SK-N-SH (cell line): ENCODE data around the gene KRT17. TPM values are rescaled to one million over a fixed set of nuclear protein-coding genes. Genes with fewer than 3 reads are reported as not detected.

Experiments
- CTCF ChIA-PET: fragments of 300-600, 350-600 bp; formaldehyde crosslinking; extraction: SDS; loops from one replicate; lab custom pipeline; 2021; lab: Yijun Ruan, JAX
- POLR2A ChIA-PET: fragments of 350-600 bp; sonication (Branson Sonifier 250); formaldehyde crosslinking; extraction: SDS; loops from one replicate; lab custom pipeline; 2020; ENCODE audit warnings: antibody characterized with exemption, inconsistent platforms; lab: Yijun Ruan, JAX
- DNase-seq: peaks from one replicate; pipeline ENCODE4 v3.0.0; 2012
- H2AFZ ChIP-seq: fragments of 200-600 bp; sonication (generic); 2 replicates; pipeline ENCODE4 v1.8.1; 2016; ENCODE audit warnings: antibody characterized with exemption, mild to moderate bottlenecking, low read depth
- H3F3A ChIP-seq: fragments of 200-600 bp; sonication (generic); replicated peaks from 2 replicates; pipeline ENCODE3; 2016; ENCODE audit warnings: antibody characterized with exemption, mild to moderate bottlenecking; ENCODE audit not compliant: insufficient read depth
- H3K27ac ChIP-seq, 2 experiments: fragments of 200-500 bp in 1 of 2; fragments of 200-600 bp in 1 of 2; sonication (Bioruptor generic) in 1 of 2; sonication (generic), shearing (Covaris generic) in 1 of 2; 2 replicates each; pipeline versions ENCODE4 v1.5.1 to v1.6.1; 2014 to 2016; ENCODE audit warnings: low read depth in 2 of 2, inconsistent platforms in 1 of 2, low read length in 1 of 2, mild to moderate bottlenecking in 1 of 2, mixed read lengths in 1 of 2
- H3K27me3 ChIP-seq: fragments of 200-600 bp; sonication (generic), shearing (Covaris generic); 2 replicates; pipeline ENCODE4 v1.6.1; 2016; ENCODE audit warnings: mixed run types; ENCODE audit not compliant: insufficient read depth
- H3K36me3 ChIP-seq, 2 experiments: fragments of 200-500 bp in 1 of 2; fragments of 200-600 bp in 1 of 2; sonication (Bioruptor generic) in 1 of 2; sonication (generic) in 1 of 2; replicated peaks in 1 of 2; 2 replicates each; pipeline versions ENCODE3 to v1.5.1; 2014 to 2016; ENCODE audit warnings: low read length in 1 of 2, mild to moderate bottlenecking in 1 of 2; ENCODE audit not compliant: insufficient read depth in 2 of 2, control insufficient read depth in 1 of 2
- H3K4me1 ChIP-seq, 2 experiments: fragments of 200-500 bp in 1 of 2; fragments of 200-600 bp in 1 of 2; sonication (Bioruptor generic) in 1 of 2; sonication (generic), shearing (Covaris generic) in 1 of 2; 2 replicates each; pipeline versions ENCODE4 v1.5.1 to v1.6.1; 2014 to 2016; ENCODE audit warnings: low read depth in 1 of 2, low read length in 1 of 2, mixed run types in 1 of 2; ENCODE audit not compliant: insufficient read depth in 2 of 2, control insufficient read depth in 1 of 2
- H3K4me2 ChIP-seq: fragments of 200-600 bp; sonication (generic), shearing (Covaris generic); 2 replicates; pipeline ENCODE4 v1.6.1; 2017; ENCODE audit warnings: mixed run types
- H3K4me3 ChIP-seq, 2 experiments: fragments of 200-500 bp in 1 of 2; fragments of 200-600 bp in 1 of 2; sonication (Bioruptor generic) in 1 of 2; sonication (generic), shearing (Covaris generic) in 1 of 2; 2 replicates each; pipeline versions ENCODE4 v1.5.1 to v1.8.1; 2014 to 2016; ENCODE audit warnings: low read depth in 2 of 2, inconsistent platforms in 1 of 2, low read length in 1 of 2, mild to moderate bottlenecking in 1 of 2, mixed read lengths in 1 of 2, moderate library complexity in 1 of 2
- H3K79me2 ChIP-seq: fragments of 200-600 bp; sonication (generic); 2 replicates; pipeline ENCODE4 v1.8.1; 2017; ENCODE audit warnings: mild to moderate bottlenecking; ENCODE audit not compliant: insufficient read depth
- H3K9ac ChIP-seq: fragments of 200-600 bp; sonication (generic); 2 replicates; pipeline ENCODE4 v1.6.1; 2017; ENCODE audit warnings: mixed run types
- H3K9me2 ChIP-seq: fragments of 200-600 bp; sonication (generic); 2 replicates; pipeline ENCODE4 v1.6.1; 2017; ENCODE audit warnings: mixed run types
- H3K9me3 ChIP-seq: fragments of 200-600 bp; sonication (generic); 2 replicates; pipeline ENCODE4 v1.6.1; 2017; ENCODE audit warnings: mixed run types, mild to moderate bottlenecking, moderate library complexity
- H4K20me1 ChIP-seq: fragments of 200-600 bp; sonication (generic); 2 replicates; pipeline ENCODE4 v1.6.1; 2017; ENCODE audit warnings: mild to moderate bottlenecking, mixed run types; ENCODE audit not compliant: insufficient read depth
- CHD2 ChIP-seq: fragments of 150-350 bp; IDR thresholded peaks from 2 replicates; pipeline ENCODE4 v1.6.1; 2018; ENCODE audit warnings: low read length; ENCODE audit not compliant: partially characterized antibody
- EP300 ChIP-seq, 2 experiments: IDR thresholded peaks; 2 replicates each; pipeline versions ENCODE4 v1.4.0 to v1.6.1; 2012; ENCODE audit warnings: borderline replicate concordance in 1 of 2, low read depth in 1 of 2, low read length in 1 of 2
- EZH2phosphoT487 ChIP-seq: fragments of 200-600 bp; sonication (generic); IDR thresholded peaks from 2 replicates; pipeline ENCODE4 v1.6.1; 2017; ENCODE audit warnings: low read depth, mixed run types, mild to moderate bottlenecking, antibody characterized with exemption, moderate library complexity, borderline replicate concordance
- GATA2 ChIP-seq: sonication (generic); formaldehyde crosslinking; IDR thresholded peaks from 2 replicates; pipeline ENCODE4 v1.5.0; 2020; ENCODE audit warnings: mild to moderate bottlenecking, missing genetic modification reagents
- IRF3 ChIP-seq: fragments of 150-350 bp; IDR thresholded peaks from 2 replicates; pipeline ENCODE4 v1.6.1; 2016; ENCODE audit warnings: mild to moderate bottlenecking, low read depth, low read length
- JUND ChIP-seq: IDR thresholded peaks from 2 replicates; pipeline ENCODE4 v1.4.0; 2012
- MEF2A ChIP-seq: IDR thresholded peaks from 2 replicates; pipeline ENCODE4 v1.4.0; 2012; ENCODE audit warnings: low read depth, borderline replicate concordance
- NRF1 ChIP-seq: IDR thresholded peaks from 2 replicates; pipeline ENCODE4 v1.6.1; 2012; ENCODE audit warnings: low read depth, mild to moderate bottlenecking, low read length
- POLR2AphosphoS5 ChIP-seq: IDR thresholded peaks from 2 replicates; pipeline ENCODE4 v1.6.1; 2012; ENCODE audit warnings: low read depth, low read length
- RAD21 ChIP-seq: IDR thresholded peaks from 2 replicates; pipeline ENCODE4 v1.6.1; 2012; ENCODE audit warnings: mild to moderate bottlenecking, low read length
- SIN3A ChIP-seq: IDR thresholded peaks from 2 replicates; pipeline ENCODE4 v1.6.1; 2012; ENCODE audit warnings: low read depth, mild to moderate bottlenecking, low read length, moderate library complexity, borderline replicate concordance
- TAF1 ChIP-seq: IDR thresholded peaks from 2 replicates; pipeline ENCODE4 v1.6.1; 2012; ENCODE audit warnings: low read depth, mild to moderate bottlenecking, low read length, moderate library complexity, borderline replicate concordance
- WGBS: methylation state at CpG from one replicate; pipeline ENCODE4 v1.1.6; 2017; ENCODE audit warnings: low lambda C conversion rate; 5-methylcytosine and 5-hydroxymethylcytosine counted together
- polyA plus RNA-seq, 3 experiments: library from polyadenylated mRNA; depleted of rRNA; stranded (reverse); fragments of >200 nt; gene quantifications; 2 replicates each; pipeline ENCODE4 v1.2.3, GENCODE V29; 2012
- TF ChIP-seq, protein P1 (sequence below): IDR thresholded peaks from 2 replicates; pipeline ENCODE4; 2012
- TF ChIP-seq, protein P2 (sequence below): IDR thresholded peaks from 2 replicates; pipeline ENCODE4 v1.4.0; 2012; ENCODE audit warnings: low read depth, borderline replicate concordance
- TF ChIP-seq, protein P3 (sequence below): IDR thresholded peaks from 2 replicates; pipeline ENCODE4 v1.6.1; 2012; ENCODE audit warnings: mild to moderate bottlenecking, low read depth, low read length, moderate library complexity
- TF ChIP-seq, protein P4 (sequence below): fragments of 150-350 bp; IDR thresholded peaks from 2 replicates; pipeline ENCODE4 v1.6.1; 2017; ENCODE audit warnings: antibody characterized with exemption, low read length, low read depth, borderline replicate concordance

KRT17 gene
- 0.19 and 0.39 TPM in 2 replicates for polyA plus RNA-seq (2012; rRNA removed)
- 0.13 and 0.14 TPM in 2 replicates for polyA plus RNA-seq (2012; cell fraction: cytosol; rRNA removed)
- polyA plus RNA-seq (2012; cell fraction: nucleus; rRNA removed) = 0.23 TPM in 1 of 2 replicates, not detected in the other

GRCh38 chr17:41624208-41625101 lies at the start of gene KRT17:
Gene KRT17 (minus strand): TSS chr17:41624575. CDS start chr17:41624509, 66 bp downstream.
- no peaks in the 10 kb centered on the region for H3F3A ChIP-seq
- no peak within 1 kb of the TSS for H3K4me3 ChIP-seq
- 77% methylated on average over 22 of the region's 33 CpGs for WGBS
- H3K36me3 ChIP-seq = no peaks in the 10 kb centered on the region
- TF ChIP-seq IRF3 = no peak
- no peak for TF ChIP-seq POLR2AphosphoS5
- TF ChIP-seq NRF1 = no peak
- no peak for TF ChIP-seq RAD21
- TF ChIP-seq JUND = no peak
- TF ChIP-seq, protein P1, sequence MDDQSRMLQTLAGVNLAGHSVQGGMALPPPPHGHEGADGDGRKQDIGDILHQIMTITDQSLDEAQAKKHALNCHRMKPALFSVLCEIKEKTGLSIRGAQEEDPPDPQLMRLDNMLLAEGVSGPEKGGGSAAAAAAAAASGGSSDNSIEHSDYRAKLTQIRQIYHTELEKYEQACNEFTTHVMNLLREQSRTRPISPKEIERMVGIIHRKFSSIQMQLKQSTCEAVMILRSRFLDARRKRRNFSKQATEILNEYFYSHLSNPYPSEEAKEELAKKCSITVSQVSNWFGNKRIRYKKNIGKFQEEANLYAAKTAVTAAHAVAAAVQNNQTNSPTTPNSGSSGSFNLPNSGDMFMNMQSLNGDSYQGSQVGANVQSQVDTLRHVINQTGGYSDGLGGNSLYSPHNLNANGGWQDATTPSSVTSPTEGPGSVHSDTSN = no peak
- TF ChIP-seq GATA2 (CRISPR knock-in tag) = no peak
- no peak for TF ChIP-seq SIN3A
- no peak for TF ChIP-seq EZH2phosphoT487
- TF ChIP-seq TAF1 = no peak
- TF ChIP-seq, protein P2, sequence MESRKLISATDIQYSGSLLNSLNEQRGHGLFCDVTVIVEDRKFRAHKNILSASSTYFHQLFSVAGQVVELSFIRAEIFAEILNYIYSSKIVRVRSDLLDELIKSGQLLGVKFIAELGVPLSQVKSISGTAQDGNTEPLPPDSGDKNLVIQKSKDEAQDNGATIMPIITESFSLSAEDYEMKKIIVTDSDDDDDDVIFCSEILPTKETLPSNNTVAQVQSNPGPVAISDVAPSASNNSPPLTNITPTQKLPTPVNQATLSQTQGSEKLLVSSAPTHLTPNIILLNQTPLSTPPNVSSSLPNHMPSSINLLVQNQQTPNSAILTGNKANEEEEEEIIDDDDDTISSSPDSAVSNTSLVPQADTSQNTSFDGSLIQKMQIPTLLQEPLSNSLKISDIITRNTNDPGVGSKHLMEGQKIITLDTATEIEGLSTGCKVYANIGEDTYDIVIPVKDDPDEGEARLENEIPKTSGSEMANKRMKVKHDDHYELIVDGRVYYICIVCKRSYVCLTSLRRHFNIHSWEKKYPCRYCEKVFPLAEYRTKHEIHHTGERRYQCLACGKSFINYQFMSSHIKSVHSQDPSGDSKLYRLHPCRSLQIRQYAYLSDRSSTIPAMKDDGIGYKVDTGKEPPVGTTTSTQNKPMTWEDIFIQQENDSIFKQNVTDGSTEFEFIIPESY = no peak
- TF ChIP-seq, protein P3, sequence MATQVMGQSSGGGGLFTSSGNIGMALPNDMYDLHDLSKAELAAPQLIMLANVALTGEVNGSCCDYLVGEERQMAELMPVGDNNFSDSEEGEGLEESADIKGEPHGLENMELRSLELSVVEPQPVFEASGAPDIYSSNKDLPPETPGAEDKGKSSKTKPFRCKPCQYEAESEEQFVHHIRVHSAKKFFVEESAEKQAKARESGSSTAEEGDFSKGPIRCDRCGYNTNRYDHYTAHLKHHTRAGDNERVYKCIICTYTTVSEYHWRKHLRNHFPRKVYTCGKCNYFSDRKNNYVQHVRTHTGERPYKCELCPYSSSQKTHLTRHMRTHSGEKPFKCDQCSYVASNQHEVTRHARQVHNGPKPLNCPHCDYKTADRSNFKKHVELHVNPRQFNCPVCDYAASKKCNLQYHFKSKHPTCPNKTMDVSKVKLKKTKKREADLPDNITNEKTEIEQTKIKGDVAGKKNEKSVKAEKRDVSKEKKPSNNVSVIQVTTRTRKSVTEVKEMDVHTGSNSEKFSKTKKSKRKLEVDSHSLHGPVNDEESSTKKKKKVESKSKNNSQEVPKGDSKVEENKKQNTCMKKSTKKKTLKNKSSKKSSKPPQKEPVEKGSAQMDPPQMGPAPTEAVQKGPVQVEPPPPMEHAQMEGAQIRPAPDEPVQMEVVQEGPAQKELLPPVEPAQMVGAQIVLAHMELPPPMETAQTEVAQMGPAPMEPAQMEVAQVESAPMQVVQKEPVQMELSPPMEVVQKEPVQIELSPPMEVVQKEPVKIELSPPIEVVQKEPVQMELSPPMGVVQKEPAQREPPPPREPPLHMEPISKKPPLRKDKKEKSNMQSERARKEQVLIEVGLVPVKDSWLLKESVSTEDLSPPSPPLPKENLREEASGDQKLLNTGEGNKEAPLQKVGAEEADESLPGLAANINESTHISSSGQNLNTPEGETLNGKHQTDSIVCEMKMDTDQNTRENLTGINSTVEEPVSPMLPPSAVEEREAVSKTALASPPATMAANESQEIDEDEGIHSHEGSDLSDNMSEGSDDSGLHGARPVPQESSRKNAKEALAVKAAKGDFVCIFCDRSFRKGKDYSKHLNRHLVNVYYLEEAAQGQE = no peak
- no peak for TF ChIP-seq CHD2
- TF ChIP-seq MEF2A = no peak
- TF ChIP-seq, protein P4, sequence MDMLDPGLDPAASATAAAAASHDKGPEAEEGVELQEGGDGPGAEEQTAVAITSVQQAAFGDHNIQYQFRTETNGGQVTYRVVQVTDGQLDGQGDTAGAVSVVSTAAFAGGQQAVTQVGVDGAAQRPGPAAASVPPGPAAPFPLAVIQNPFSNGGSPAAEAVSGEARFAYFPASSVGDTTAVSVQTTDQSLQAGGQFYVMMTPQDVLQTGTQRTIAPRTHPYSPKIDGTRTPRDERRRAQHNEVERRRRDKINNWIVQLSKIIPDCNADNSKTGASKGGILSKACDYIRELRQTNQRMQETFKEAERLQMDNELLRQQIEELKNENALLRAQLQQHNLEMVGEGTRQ = no peak
- TF ChIP-seq EP300 (IDR thresholded peaks at IDR 0.05; ENCODE audit: borderline replicate concordance in 1 of 2, low read depth in 1 of 2, low read length in 1 of 2) = no peak
- no peak within 1 kb of the TSS for H3K4me2 ChIP-seq
- POLR2A ChIA-PET = no interaction called here
- H3K9ac ChIP-seq = no peak within 1 kb of the TSS
- no peaks in the 10 kb centered on the region for H3K9me2 ChIP-seq
- CTCF ChIA-PET = interaction anchor here (1.1 to 2.8 kb wide), 3 partner anchors 24 to 76 kb away, joined by 5 to 14 read pairs (median 5); no protein-coding TSS in a partner anchor
- no peaks in the 10 kb centered on the region for H3K27me3 ChIP-seq
- H4K20me1 ChIP-seq = no peaks in the 10 kb centered on the region
- no peak within 1 kb of the TSS for H2AFZ ChIP-seq
- DNase-seq = no peak
- H3K27ac ChIP-seq = no peak within 1 kb of the TSS
- H3K4me1 ChIP-seq = peaks cover 0 to 13% of the 10 kb centered on the region in 2 experiments; a peak in 1 of 4 replicates
- no peaks in the 10 kb centered on the region for H3K9me3 ChIP-seq
- no peaks in the 10 kb centered on the region for H3K79me2 ChIP-seq
